GM10847 (cell line): Measurements from ENCODE around the gene ITLN2.

ENCODE experiments used
- POLR2A ChIP-seq: IDR thresholded peaks from 2 replicates; pipeline ENCODE4 v1.6.1; 2011; ENCODE audit not compliant: insufficient read length; ENCODE audit errors: extremely low read depth

The ITLN2 gene

DNA sequence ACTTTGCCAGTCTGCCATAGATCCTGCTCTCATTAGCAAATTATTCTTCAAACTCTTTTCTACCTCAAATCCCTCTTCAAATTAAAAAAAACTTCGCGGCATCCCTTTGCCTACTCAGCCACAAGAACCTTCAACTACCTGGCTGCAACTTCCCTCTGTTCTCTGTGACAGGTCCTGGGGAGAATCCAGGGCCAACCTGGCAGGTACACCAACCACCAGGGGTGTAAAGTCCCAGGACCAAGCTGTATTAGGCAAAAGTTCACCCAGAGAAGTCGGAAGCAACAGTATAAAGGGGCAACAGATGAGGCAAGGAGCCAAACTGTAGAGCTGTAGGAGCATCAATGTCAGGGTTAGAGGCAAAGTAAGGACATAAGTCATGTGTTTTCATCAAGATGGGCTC is 18.3 kb upstream of the ITLN2 start:
- TF ChIP-seq POLR2A = no peak

DNA sequence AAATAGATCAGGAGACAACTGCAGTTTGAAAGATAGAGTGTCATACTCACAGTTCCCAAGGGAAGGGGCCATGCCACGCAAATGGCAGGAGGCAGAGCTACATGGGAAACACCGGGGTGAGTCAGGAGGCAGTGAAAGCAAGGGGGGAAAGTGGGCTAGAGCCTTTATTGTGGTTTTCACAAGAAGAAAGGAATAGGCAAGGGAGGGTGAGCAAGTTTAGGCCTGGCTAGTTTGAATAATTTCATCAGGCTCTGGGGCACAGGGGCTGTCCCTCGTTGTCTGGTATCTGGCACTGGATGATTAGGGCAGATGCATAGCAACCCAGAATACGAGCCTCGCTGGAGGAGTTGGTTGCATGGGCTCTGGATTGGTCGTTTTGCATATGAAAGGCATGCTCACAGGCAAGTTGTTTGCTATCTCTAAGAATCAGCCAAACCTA is 17.0 kb upstream of the ITLN2 start:
- TF ChIP-seq POLR2A = no peak

DNA sequence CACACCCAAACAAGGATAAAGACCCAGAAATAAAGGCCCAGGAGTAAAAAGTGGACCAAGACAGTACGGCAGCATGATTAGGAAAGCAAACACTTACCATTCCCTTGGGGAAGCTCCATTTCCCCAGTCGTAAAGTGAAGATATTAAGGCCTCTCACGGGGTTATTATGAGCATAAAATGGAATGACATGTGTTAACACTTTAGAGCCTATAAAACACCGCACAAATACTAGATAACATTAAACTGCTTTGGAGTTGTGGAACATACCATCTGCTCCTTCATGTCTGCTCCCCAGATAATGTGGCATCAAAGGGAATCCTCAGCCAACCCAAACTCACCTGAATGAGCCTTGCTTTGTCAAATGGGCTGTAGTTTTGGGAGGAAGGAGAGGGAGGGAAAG is 8.9 kb upstream of the ITLN2 start:
- no peak for TF ChIP-seq POLR2A

DNA sequence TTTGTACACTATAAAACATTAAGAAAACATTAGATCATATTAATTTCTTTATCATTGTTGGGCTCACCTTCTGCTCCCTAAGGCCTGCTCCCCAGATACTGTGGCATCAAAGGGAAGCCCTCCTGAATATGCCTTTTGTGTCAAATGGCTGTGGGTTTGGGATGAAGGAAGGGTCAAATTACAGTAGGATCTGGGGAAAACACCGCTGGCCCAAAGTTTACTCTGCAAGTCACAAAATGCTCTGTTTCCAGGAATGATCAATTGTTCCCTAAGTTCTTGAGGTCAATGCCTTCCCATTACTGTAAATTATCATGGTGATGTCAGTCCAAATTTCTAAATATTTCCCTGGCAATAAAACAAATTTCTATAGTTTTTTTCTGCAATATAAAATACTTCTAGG is 6.8 kb upstream of the ITLN2 start:
- TF ChIP-seq POLR2A = no peak

DNA sequence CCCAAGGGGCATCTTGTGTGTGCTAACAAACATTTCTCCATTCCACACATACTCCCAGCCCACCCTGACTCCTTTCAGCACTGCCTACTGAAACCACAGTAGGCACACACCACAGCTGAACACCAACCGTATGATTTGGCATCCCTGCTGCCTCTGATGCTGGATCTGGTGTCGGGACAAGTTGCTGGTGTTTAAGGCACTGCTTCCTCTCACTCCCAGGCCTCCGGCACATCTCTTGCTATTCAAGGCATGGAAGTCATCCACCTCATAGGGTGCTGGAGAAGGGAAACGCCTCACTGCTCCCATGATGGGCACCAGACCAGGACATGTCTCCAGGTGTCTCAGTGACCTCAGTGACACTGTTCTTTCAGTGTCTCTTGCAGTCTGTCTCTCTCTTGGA is 2.4 kb upstream of the ITLN2 start:
- TF ChIP-seq POLR2A = no peak

DNA sequence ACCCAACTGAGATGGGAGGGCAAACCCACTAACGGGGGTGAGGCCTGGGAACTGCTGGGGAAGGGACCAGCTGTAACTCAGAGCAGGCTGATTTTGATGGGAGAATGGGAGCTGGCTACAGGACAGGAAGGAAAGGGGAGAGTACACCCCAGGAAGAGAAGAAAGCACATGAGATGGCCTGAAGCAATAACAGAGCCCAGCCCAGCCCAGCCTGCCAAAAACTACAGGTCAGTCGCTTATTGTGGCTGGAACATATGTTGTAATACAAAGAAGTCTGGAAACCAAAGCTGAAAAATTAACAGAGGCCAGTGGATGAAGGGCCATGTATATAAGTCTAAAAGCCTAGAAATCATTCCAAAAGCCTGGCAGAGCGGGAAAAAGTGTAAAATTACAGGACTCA is 1.6 kb downstream of the ITLN2 start:
- no peak for TF ChIP-seq POLR2A

DNA sequence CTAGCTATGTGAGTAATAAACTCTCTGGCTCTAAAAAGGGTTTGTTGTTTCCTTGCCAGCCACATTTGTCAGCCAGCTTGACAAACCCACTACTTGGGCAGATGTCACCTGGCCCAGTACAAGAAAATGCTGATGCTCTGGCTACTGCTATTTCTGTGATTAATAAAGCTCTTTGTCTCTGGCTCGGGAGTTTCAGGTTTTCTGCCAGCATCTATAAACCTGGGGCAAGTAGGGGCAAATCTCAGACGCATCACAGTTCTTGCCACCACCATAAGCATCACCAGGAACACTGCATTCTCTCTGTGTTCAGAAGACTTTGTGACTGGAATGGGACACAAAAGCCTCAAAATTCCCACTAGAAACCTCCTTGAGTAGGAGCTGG is 2.5 kb downstream of the ITLN2 start:
- TF ChIP-seq POLR2A = no peak

DNA sequence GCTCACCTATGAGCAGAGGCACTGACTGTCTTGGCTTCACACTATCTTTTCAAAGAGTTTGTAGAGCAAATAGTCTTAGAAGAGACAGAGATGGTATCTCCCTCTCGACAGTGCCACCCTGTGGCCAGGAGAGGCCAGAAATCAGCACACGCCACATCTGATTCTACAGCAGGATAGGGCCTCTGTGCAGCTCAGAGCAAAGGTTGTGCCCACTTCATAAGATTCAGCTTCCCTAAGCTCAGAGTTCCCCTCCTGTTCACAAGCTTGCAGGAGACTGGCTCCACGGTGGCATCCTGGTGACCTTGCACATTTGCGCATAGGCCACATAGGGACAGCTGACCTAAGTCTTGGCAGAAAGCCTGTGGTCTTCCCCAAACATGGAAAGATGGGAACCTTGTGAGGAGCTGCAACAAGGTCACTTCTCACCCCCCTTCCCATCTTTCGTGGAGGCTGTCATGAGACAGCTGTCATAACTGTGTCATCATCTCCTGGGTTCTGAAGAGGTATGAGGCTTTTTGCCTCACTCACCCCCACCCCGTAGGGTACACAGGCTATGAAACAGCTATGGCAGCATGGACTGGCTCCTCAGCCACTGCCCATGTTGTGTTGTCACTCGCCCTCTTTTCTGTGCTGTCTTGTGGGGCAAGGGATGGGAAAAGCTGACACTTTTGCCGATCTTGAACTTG is 3.0 kb downstream of the ITLN2 start:
- TF ChIP-seq POLR2A = no peak

DNA sequence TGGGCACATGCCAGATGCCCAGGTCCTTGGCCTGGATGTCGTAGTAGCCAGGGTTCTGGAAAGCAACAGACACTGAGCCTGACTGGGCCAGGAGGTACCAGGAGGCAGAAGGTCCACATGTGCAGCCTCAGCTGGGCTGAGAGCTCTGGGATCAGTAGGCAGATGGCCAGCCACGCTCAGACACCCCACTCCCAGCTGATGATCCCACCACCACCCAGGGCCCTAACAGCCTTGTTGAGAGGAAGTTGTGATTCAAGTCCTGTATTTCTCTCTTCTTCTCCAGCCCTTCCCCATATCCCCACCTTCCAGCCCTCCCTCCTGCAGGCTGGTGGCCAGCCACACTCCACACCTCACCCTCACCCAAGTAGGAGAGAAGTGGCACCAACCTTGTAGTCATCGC is 4.0 kb downstream of the ITLN2 start:
- no peak for TF ChIP-seq POLR2A

DNA sequence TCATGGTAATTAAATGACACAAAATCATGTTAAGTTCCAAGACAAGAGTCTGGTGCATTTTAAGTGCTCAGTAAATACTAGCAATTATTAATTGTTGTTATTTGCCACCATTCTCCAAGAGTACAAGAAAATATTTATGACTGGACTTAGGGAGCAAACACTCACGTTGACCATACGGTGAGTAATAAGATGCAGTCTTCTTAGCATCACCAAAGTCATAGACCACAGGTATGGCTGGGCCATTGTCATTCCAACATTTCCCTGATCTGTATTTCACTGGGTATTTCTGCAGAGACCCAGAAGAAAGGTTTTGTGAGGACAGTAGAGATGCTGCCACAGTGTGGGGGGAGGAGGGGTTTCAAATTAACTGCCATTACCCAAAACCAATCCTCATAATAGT is 4.7 kb downstream of the ITLN2 start:
- TF ChIP-seq POLR2A = no peak

DNA sequence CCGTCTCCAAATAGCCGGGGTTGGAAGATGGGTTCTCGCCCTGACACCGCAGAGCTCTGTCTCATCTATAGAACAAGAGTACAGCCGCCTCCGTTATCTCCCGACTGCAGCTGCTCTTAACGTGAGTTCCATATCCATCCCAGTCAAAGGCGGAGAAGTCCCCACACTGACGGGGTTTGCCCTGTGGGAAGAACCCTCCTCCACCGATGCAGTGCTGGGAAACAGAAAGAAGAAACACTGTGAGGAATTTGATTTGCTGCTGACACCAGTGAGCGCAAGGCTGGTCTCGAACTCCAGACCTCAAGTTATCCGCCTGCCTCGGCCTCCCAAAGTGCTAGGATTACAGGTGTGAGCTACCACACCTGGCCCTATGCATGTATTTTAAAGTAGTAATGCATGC is 9.5 kb downstream of the ITLN2 start:
- TF ChIP-seq POLR2A = no peak

DNA sequence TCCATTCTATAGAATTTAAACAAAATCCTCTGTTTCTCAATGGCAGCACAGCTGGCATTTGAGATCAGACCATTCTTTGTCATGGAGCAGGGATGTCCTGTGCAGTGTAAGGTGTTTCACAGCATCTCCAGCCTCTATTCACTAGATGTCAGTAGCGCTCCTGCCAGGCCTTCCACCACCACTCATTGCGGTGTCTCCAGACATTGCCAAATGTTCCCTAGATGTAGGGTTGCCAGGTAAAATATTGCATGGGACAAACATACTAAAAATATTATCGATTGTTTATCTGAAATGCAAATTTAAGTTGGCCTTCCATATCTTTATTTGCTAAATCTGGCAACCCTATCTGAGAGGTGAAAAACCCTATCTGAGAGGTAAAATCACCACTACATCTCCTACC is 11.7 kb downstream of the ITLN2 start:
- no peak for TF ChIP-seq POLR2A

DNA sequence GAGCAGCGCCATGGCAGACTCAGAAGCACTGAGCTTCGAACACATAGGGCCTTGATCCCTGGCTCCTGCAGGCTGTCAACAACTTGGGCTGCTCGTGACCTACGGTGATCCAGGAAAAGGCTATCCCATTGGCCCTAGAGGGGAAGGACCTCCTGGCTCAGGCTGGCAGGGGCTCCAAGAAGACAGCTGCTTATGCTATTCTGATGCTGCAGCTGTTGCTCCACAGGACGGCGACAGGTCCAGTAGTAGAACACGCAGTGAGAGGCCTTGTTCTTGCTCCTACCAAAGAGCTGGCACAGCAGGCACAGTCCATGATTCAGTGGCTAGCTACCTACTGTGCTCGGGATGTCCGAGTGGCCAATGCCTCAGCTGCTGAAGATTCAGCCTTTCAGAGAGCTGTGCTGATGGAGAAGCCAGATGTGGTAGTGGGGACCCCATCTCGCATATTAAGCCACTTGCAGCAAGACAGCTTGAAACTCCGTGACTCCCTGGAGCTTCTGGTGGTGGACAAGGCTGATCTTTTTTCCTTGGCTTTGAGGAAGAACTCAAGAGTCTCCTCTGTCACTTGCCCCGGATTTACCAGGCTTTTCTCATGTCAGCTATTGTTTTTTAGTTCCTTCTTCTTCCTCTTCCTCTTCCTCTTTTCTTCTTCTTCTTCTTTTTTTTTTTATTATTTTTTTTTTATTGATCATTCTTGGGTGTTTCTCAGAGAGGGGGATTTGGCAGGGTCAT is 18.9 kb downstream of the ITLN2 start:
- no peak for TF ChIP-seq POLR2A

DNA sequence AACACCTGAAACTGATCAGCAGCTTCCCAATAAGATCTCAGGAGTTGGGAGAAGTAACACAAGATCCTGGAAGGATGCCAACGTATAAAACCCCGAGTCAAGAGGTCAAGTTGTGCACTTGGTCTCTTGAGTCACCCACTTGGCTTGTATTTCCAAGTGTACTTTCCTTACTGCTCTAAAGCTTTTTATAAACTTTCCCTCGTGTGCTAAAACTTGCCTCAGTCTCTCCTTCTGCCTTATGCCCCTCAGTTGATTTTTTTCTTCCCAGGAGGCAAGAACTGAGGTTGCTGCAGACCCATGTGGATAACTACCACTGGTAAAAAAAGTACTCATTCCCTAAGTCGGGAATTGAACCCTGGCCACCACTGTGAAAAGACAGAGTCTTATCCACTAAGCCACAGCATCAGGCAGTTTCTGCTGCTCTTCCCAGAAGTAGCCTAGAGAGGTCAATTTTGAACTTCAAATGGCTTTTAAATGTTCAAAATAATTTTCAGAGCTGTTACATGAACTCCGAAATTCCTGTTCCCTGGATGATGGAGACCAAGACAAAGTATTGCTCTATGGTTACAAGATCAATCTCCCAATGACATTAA is 28.9 kb downstream of the ITLN2 start:
- no peak for TF ChIP-seq POLR2A

DNA sequence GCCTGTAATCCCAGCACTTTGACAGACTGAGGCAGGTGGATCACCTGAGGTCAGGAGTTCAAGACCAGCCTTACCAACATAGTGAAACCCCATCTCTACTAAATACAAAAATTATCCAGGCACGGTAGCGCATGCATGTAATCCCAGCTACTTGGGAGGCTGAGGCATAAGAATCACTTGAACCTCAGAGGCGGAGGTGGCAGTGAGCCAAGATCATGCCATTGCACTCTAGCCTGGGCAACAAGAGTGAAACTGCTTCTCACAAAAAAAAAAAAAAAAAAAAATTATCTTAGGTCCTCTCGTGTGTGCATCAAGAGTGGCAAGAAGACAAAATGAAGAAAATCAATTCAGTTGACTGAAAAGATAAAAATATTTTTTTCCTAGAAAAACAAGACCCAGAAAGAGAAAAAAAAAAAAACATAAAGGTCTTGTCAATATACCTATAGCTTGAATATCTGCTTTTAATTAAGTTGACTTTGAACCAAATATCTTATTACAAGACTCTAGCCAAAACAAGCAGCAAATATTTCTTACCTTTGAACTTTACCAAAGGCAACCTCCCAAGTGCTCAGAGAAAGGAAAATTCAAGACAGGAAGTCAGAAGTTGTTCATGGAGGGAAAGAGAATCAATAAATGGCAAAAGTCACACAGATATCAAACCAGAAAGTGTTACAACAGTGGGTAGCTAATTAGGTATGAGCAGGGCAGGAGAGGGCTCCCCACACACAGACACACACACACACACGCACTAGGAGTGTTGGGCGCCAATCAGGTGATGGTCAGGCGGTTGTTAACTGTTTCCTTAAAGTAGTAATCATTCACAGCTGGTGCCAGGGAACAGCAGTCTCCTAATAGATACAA is 29.6 kb downstream of the ITLN2 start:
- no peak for TF ChIP-seq POLR2A

DNA sequence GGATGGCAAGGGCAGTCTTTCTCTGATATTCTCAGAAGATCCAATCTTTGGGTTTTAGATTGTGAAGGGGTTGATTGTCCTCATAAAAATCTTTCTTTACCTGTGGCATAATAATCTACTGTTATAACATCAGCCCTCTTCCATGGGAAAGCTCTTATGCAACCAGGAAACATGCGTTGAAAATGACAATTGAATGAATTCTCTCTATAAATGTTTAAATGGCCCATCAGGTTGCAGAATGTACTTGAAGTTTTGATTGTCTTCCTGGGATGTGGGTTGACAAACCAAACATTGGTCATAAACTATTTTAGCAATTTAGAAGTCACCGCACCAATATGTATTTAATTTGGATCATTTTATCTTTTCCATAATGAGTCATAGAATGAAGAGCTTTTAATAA is 37.9 kb downstream of the ITLN2 start:
- TF ChIP-seq POLR2A = no peak
